Stimulated activated CD4-positive, alpha-beta T cell treated with anti-CD3 and anti-CD28 coated beads, Interleukin-15, amount 100 ng/mL, for 48 hours (primary cell): ENCODE measurements around the gene SPPL2B.
A peak's percentile ranks its signal among the peaks of the same experiment; 100 is the strongest.

Experiments used
- DNase-seq, 2 donors: peaks; one replicate each; pipeline ENCODE4 v3.0.0-alpha.2; 2020; ENCODE audit warnings: low read depth in 2 of 2

SPPL2B gene

GRCh38 chr19:2323707-2324106 lies 4.8 kb upstream of the SPPL2B start:
- no peak for DNase-seq

DNA sequence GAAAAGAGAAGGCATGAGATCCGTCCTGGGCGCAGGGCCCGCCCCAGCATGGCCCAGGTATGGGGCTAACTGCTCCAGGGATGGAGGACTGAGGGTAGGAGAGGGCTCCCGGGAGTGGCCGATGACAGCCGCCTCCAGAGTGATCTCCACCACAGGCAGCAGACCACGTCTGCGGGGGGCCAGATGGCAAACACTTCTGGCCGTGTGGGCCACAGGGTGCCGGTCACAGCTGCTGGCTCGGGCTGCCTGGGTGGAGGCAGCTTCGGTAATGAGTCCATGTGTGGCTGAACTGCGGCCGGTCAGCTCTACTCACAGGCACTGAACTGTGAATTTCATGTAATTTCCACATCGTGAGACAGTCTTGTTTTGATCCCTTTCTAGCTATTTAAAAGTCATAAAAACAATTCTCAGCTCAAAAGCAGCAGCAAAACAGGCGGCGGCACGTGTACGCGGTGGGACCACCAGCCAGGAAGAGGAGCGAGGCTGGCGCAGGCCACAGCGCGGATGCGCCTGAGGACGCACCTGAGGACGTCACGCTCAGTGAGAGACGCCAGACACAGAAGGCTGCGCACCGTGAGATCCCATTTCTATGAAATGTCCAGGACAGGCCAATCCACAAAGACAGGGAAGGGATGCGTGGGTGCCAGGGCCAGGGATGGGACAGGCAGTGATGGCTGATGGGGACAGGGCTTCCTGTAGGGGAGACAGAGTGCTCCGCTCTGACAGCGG lies 4.1 kb upstream of the SPPL2B start:
- DNase-seq = no peak

DNA sequence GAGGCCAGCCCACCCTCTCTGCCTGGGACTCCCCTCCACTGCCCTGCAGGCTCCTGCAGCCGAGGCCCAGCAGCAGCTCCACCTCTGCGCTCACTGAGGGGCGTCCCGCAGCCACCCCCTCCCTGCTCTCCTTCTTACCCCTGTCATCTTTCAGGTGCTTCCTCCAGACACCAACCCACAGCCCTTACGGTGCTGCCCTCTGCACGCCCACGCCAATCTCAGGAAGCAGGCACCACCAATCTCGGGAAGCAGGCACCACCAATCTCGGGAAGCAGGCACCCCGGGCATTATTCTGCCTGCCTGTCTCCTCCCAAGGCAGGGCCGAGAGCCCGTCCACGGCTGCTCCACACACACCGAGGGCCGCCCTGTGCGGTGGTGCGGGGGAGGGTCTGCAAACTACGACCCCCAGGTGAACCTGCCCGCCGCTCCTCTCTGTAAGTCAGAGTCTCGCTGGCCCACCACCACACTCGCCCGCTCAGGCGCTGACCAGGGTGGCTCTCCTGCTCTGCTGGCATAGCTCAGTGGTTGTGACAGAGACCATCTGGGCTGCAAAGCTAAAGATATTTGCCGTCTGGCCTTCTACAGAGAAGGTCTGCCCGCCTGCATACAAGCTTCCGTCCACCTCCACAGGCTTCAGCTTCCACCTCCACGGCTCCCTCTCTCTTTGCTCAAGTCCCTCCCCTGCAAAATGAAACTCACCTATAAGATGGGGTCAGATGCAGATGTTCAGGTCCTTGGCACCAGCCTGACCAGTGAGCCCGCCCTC lies 3.0 kb upstream of the SPPL2B start:
- no peak for DNase-seq

DNA sequence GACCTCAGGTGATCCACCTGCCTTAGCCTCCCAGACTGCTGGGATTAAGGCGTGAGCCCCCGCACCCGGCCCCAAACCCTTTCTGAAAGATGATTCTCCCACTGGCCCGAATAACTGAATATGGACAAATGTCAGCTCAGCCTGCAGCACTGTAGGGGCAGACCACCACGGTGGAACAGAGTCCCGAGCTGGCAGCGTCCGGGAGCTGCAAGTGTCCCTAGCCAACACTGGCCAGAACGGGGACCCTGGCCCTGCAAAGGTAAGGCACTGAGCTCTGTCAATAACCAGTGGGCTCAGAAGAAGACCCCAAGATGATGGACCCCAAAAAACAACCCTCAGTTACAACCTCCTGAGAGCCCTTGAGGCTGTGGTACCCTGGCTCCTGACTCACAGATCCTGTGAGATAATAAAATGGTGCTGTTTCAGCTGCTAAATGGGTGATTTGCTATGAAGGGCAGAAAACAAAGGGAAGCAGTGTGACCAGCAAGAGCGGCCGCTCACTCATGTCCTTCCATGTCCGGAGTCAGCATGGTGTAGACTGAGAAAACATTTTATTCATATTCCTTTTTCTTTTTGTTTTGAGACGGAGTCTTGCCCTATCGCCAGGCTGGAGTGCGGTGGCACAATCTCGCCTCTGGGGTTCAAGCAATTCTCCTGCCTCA lies 1.7 kb upstream of the SPPL2B start:
- DNase-seq = no peak

GRCh38 chr19:2327773-2328400 lies 597 bp upstream of the SPPL2B start:
- DNase-seq = peak; percentile 27 to 41

DNA sequence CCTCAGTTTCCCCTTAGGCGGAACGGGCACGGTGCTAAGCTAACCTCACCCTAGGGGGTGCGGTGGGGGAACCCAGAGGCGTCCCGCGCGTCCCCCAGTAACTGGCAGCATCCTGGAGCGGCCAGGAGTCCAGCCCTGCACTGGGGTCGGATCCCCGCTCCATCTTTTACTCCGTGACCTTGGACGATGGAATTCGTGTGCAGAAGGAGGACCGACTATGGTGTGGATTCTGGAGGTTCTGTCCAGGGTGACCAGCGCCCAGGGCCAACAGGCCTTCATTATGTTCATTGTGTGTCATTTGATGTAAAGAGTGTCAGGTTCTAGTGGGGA lies 630 bp downstream of the SPPL2B start:
- DNase-seq = no peak

DNA sequence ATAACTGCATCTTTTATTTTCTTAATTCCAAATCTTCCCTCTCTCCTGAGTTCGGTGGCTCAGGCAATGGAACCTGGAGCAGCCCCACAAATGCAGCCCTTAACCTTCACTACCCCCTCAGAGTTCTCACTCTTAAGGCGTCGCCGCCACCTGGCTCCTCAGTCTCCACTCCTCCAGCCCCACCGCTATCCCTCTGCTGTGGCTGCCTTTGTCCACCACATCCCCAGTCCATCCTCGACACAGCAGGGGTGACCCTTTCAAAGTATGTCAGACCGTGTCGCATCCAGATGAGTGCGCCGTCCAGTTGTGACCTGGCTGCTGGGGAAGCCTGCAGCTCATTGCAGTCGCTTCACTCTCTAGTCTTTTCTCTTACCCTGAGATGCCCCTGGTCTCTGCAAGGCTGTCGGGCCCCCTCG lies 1.0 kb downstream of the SPPL2B start:
- DNase-seq = no peak

DNA sequence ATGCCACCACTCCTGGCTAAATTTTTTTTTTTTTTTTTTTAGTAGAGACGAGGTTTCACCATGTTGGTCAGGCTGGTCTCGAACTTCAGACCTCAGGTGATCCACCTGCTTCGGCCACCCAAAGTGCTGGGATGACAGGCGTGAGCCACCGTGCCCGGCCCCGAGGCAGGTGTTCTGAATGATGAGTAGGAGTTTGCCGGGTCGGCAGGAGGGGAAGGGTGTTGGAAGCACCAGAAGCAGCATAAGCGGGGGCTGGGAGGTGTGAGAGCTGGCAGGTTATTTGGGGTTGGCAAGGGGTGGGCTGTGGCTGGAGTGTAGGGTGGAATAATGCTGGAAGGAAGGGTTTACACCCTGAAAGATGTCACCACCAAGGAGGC lies 1.8 kb downstream of the SPPL2B start:
- DNase-seq = no peak

DNA sequence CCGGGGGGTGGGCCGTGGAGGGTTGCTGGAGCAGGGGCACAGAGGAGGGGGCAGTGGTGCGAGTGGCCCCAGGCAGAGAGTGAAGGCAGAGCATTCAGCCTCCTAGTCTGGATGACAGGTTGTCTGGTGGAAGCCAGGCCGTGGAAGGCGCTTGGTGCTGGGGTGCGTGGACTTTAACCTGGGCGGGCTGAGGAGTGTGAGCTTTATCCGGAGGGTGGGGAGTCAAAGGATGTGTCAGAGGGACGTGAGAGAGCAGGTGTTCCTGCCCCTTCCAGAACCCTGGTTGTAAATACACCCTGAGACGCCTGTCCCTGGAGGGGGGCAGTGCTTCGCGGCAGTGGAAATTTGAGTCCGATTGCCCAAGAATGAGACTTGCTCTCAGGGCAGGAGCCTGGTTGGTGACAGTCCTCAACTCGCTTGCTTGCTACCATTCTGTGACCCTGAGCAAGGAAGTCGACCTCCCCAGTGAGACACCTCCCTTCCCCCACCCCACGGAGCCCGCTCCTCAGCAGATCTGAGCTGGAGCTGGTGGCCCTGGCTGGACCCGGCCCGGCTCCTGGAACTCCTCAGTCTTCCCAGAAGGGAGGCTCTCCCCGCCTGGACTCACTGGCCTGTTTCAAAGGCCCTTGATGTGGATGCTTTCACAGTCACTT lies 2.3 kb downstream of the SPPL2B start:
- DNase-seq = no peak

DNA sequence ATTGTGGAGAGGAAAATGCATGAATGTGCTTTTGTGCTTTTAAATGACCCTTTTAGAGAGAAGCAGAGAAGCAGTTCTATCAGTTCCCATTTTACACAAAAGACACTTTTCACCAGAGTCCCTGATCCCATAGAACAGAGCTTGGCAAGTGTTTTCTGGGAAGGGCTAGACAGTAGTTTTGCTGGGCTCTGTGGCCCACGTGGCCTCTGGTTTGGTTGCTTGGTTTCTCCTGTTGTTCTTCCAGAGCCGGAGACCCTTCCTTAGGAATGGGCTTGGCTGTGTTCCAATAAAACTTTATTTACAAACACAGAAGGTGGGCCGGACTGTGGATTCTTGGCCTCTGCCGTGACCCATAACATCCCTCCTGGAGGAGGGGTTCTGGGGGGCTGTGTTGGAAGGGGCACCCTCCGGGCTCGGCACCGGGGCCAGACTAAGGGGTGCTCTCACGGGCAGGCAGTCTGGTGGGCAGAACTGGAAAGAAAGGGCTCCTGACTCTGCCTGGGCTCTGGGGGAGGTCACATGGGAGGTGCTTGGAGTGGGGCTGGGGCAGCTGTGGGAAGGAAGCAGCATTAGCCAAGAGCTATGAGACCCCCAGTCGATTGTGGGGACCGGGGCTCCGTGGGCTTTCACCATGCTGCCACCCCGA lies 3.2 kb downstream of the SPPL2B start:
- DNase-seq = no peak

DNA sequence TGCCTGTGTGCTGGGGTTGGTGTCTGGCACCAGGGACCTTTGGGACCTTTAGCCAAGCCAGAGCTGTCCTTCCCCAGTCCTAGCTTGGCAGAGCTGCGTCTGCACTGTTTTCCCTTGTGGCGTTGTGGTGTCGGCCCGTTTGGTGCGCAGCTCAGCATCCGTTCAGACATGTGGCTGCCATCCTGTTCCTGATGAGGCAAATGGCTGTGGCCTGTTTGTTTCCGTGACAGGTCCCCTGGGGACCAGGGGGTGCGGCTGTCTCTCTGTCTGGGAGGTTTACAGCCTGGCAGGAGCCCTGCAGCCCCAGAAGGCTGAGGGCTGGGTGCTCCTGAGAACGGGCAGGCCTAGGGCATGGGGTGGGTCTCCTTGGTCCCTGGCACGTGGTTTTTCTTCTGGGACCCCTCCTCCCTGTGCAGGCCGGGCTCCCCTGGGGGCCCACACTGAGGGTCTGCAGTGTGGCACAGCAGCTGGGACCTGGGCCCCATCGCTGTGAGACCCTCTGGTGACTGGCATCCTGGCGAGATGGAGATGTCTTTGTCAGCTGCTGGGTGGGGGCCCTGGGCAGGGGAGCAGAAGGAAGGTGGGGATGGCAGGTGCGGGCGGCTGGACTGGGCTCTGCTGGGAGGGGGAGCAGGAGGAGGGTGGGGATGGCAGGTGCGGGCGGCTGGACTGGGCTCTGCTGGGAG lies 4.0 kb downstream of the SPPL2B start:
- DNase-seq = no peak

GRCh38 chr19:2333027-2333806 lies 4.7 kb downstream of the SPPL2B start:
- no peak for DNase-seq

GRCh38 chr19:2333807-2334211 lies 5.3 kb downstream of the SPPL2B start:
- DNase-seq = no peak

GRCh38 chr19:2334426-2334825 lies 5.9 kb downstream of the SPPL2B start:
- DNase-seq = no peak

GRCh38 chr19:2334986-2335846 lies 6.7 kb downstream of the SPPL2B start:
- DNase-seq = no peak

DNA sequence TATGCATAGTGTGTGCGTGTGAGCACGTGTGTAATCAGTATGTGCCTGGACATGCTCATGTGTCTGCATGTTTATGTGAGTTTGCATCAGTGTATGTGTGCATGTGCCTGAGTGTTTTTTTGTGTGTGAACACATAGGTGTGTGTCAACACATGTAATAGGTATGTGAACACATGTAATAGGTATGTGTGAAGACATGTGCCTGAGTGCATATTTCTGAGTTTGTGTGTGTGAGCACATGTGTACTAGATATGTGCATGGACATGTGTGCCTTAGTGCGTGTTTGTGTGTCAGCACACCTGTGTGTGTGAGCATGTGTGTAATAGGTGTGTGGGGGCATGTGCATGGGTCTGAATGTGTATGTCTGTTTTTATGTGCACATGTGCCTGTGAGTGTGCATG lies 7.4 kb downstream of the SPPL2B start:
- no peak for DNase-seq

- DNase-seq = no peak
These were observed 8.2 kb downstream of the SPPL2B start for GRCh38 chr19:2336528-2337328.

GRCh38 chr19:2337329-2337707 lies 8.8 kb downstream of the SPPL2B start:
- no peak for DNase-seq
